Muscle layer of colon (tissue), 2 donors: ENCODE data around the gene CCDC183.
"Not testable (repeated sequence)": the region's sequence is repeated elsewhere in the genome, so short reads cannot be mapped to it uniquely, and the experiment has no call there.

ENCODE experiments used
- H3K27ac ChIP-seq: one replicate; pipeline ENCODE4 v1.7.0; 2013; ENCODE audit warnings: low read depth, mild to moderate bottlenecking, low read length, moderate library complexity
- H3K27me3 ChIP-seq, 2 donors: one replicate each; pipeline ENCODE4 v1.7.0; 2013; ENCODE audit warnings: low read length in 2 of 2, mild to moderate bottlenecking in 2 of 2; ENCODE audit not compliant: insufficient read depth in 2 of 2, control insufficient read depth in 1 of 2
- H3K36me3 ChIP-seq: one replicate; pipeline ENCODE4 v1.7.0; 2013; ENCODE audit warnings: mild to moderate bottlenecking, low read length; ENCODE audit not compliant: insufficient read depth
- H3K4me1 ChIP-seq: one replicate; pipeline ENCODE4 v1.7.0; 2013; ENCODE audit warnings: mild to moderate bottlenecking, low read length; ENCODE audit not compliant: insufficient read depth
- H3K4me3 ChIP-seq, 2 donors: one replicate each; pipeline ENCODE4 v1.7.0; 2013; ENCODE audit warnings: low read length in 2 of 2, low read depth in 1 of 2, mild to moderate bottlenecking in 1 of 2, moderate library complexity in 1 of 2
- H3K9ac ChIP-seq: one replicate; pipeline ENCODE4 v1.7.0; 2013; ENCODE audit warnings: low read length
- H3K9me3 ChIP-seq: one replicate; pipeline ENCODE4 v1.7.0; 2013; ENCODE audit warnings: mild to moderate bottlenecking, low read length
- donor health status: abdominal sarcoma.
- donor health status: Adenocarcinoma of cecum.

Gene CCDC183

GRCh38 chr9:136831720-136832104 is 35.6 kb downstream of the CCDC183 start:
- Histone ChIP-seq H3K9me3 (no peaks in the 10 kb centered on the region), H3K4me1 (no peaks in the 10 kb centered on the region), H3K4me3 (no peak overlapping the region), H3K36me3 (peaks cover 27% of the 10 kb centered on the region), H3K9ac (no peak overlapping the region), H3K27ac (no peak overlapping the region), H3K27me3 (no peaks in the 10 kb centered on the region)

DNA sequence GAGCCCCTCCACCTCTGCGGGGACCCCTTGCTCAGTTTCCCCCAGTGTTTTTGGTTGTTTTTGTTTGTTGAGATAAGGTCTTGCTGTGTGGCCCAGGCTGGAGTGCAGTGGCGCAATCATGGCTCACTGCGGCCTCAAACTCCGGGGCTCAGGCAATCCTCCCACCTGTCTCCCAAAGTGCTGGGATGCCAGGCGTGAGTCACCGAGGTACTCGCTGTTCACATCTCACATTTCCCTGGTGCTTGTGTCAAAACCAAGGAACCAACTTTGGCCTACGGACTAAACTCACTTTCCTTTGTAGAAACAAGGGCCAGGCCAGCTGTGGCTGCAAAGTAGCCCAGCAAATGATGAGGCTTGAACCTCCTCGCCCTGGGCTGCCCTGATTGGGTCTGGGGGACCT is 36.4 kb downstream of the CCDC183 start:
- H3K36me3 ChIP-seq, result peaks cover 27% of the 10 kb centered on the region

DNA sequence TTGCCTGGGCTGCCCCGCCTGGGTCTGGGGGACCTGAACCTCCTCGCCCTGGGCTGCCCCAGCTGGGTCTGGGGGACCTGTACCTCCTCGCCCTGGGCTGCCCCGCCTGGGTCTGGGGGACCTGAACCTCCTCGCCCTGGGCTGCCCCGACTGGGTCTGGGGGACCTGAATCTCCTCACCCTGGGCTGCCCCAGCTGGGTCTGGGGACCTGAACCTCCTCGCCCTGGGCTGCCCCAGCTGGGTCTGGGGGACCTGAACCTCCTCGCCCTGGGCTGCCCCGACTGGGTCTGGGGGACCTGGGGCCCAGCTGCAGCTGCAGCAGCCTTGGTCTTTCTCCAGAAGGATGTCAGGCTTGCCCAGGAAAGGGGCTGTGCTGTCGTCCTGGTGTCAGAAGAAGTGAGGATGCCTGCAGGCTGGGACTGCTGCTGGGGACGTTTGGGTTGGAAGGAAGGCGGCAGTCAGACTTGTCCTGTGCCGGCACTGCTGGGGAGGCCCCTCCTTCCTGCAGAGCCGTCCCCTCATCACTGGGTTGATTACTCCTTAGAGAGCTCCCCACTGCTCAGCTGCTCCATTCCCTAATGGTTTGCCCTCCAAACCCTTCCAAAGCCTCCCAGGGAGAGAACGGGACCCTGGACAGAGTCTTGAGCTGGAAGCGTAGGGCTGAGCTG is 37.4 kb downstream of the CCDC183 start:
- H3K9me3 ChIP-seq, H3K4me1 ChIP-seq, H3K27ac ChIP-seq, H3K4me3 ChIP-seq, H3K9ac ChIP-seq, H3K27me3 ChIP-seq: not testable (repeated sequence)
- H3K36me3 ChIP-seq, result peaks cover 27% of the 10 kb centered on the region

More for the DNA sequence above, 36.4 kb downstream of the CCDC183 start:
- Histone ChIP-seq H3K4me1 (no peaks in the 10 kb centered on the region), H3K27me3 (no peaks in the 10 kb centered on the region), H3K9ac (no peak overlapping the region), H3K27ac (no peak overlapping the region), H3K9me3 (no peaks in the 10 kb centered on the region), H3K4me3 (no peak overlapping the region)

DNA sequence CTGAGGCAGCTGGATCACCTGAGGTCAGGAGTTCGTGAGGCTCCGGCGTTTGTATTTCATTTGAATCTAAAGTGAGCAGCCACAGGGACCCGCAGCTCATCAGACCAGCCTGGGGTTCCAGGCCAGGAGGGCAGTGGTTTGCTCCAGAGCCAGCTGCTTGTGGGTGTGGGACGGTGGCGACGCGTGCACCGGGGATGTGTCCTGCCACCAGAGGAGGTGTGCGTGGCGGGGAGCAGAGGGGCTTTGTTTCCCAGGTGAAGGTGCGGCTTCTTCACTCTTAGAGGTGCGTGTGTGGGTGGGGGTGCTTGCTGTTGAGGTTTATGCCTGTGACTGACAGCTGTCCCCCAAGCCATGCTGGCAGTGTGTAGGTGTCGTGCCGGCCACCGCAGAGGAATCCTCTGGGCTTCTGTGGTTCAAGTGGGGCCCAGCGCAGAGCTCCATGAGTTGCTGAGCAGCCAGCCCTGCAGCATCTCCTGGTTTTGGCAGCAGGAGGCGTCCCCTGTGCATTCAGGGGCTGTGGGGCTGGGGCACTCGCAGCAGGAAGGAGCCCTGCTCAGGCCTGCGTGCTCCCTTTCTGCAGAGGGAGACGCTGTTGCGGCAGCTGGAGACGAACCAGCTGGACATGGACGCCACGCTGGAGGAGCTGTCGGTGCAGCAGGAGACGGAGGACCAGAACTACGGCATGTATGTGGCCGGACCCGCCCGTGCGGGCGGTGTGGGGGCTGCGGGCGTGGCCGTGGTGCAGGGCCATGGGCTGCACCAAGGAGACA is 39.2 kb downstream of the CCDC183 start:
- H3K4me3 ChIP-seq, result no peak overlapping the region
- H3K36me3 ChIP-seq, result peaks cover 13% of the 10 kb centered on the region
- no peak overlapping the region for H3K9ac ChIP-seq
- H3K4me1 ChIP-seq, result no peaks in the 10 kb centered on the region
- H3K27ac ChIP-seq, result no peak overlapping the region
- H3K9me3 ChIP-seq, result no peaks in the 10 kb centered on the region
- H3K27me3 ChIP-seq, result no peaks in the 10 kb centered on the region

DNA sequence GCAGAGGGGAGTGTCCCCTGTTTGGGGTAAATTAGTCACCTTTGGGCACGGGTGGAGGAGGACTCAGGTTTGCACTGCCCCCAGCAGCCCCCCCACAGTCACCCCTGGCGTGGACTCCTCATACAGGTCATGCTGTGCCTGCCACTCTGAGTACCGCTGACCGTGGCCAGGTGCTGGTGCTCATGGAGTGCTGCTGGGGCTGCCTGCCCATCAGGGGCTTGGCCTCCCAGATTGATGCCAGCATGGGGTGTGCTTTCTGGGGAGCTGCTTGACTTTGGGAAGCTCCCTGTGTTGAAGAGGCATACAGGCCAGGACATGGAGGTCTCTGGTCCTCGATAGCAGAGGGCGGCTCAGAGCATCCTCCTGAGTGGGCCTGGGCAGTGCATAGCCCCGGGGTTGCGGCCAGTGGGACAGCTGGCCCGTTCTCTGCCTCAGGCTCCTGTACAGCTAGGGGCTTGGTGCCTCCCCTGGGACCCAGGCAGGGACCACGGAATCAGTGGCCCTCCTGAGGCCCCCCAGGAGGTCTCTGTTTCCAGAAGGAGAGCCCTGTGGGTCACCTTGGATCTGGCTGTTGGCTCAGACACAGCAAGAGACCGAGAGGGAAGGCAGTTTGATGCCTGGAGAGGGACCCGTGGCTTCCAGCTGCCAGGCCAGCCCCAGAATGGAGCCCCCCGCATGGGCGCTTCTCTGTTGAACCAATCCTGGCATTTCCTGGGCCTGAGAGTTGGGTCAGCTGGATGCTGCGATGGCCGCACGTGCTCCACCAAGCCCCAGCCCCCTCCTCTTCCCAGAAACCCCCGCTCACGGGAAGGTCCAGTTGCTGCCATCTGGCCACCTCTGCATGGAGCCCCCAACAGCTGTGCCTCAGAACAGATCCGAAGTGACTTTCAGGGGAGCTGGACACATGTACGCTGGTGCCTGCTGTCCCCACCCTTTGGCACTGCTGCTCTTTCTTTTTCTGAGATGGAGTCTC is 40.1 kb downstream of the CCDC183 start:
- H3K4me1 ChIP-seq, result no peaks in the 10 kb centered on the region
- H3K9me3 ChIP-seq, result no peaks in the 10 kb centered on the region
- H3K36me3 ChIP-seq, result peaks cover 8% of the 10 kb centered on the region
- no peak overlapping the region for H3K4me3 ChIP-seq
- no peak overlapping the region for H3K9ac ChIP-seq
- no peaks in the 10 kb centered on the region for H3K27me3 ChIP-seq
- H3K27ac ChIP-seq, result no peak overlapping the region

GRCh38 chr9:136837146-136837855 is 41.2 kb downstream of the CCDC183 start:
- Histone ChIP-seq H3K27ac (no peak overlapping the region), H3K9me3 (no peaks in the 10 kb centered on the region), H3K36me3 (peaks cover 4% of the 10 kb centered on the region), H3K9ac (no peak overlapping the region), H3K27me3 (no peaks in the 10 kb centered on the region), H3K4me3 (no peak overlapping the region), H3K4me1 (peaks cover 8% of the 10 kb centered on the region)

GRCh38 chr9:136837856-136838277 is 41.7 kb downstream of the CCDC183 start:
- peaks cover 11% of the 10 kb centered on the region for H3K4me1 ChIP-seq
- not testable (repeated sequence) for H3K9ac ChIP-seq, H3K9me3 ChIP-seq, H3K27ac ChIP-seq, H3K27me3 ChIP-seq, H3K36me3 ChIP-seq, H3K4me3 ChIP-seq

GRCh38 chr9:136838314-136839228 is 42.4 kb downstream of the CCDC183 start:
- Histone ChIP-seq H3K36me3 (no peaks in the 10 kb centered on the region), H3K9me3 (no peaks in the 10 kb centered on the region), H3K9ac (no peak overlapping the region), H3K4me3 (no peak overlapping the region), H3K27me3 (no peaks in the 10 kb centered on the region), H3K4me1 (peaks cover 16% of the 10 kb centered on the region), H3K27ac (no peak overlapping the region)

GRCh38 chr9:136839229-136840139 is 43.3 kb downstream of the CCDC183 start:
- Histone ChIP-seq H3K27me3 (peaks cover 0 to 6% of the 10 kb centered on the region in 2 donors), H3K36me3 (no peaks in the 10 kb centered on the region), H3K9ac (no peak overlapping the region), H3K4me1 (peaks cover 16% of the 10 kb centered on the region), H3K27ac (no peak overlapping the region), H3K9me3 (no peaks in the 10 kb centered on the region), H3K4me3 (no peak overlapping the region)
